K562 (cell line): Measurements from ENCODE around the gene SYNM. TPM values are rescaled to one million over a fixed set of nuclear protein-coding genes. Genes with fewer than 3 reads are reported as not detected.

Source experiments
- ATAC-seq: fragments of 200-7000 bp; cut with Tn5 transposase; 3 replicates; pipeline ENCODE4 v1.9.1; 2020; ENCODE audit warnings: moderate library complexity
- BruUV-seq: library from RNA; stranded (reverse); fragments of 400-500 nt; replicated peaks from 2 replicates; lab custom pipeline; 2021; lab: Mats Ljungman, UMichigan
- CTCF ChIA-PET: fragments of 300-600 bp; formaldehyde crosslinking; extraction: SDS; loops from one replicate; lab custom pipeline; 2021; ENCODE audit warnings: low intra/inter-chr PET ratio; lab: Yijun Ruan, JAX
- POLR2A ChIA-PET: fragments of 300-600, 350-650 bp; sonication (Branson Sonifier 250); formaldehyde crosslinking; extraction: SDS; loops from one replicate; lab custom pipeline; 2021; ENCODE audit warnings: antibody characterized with exemption, inconsistent platforms; lab: Yijun Ruan, JAX
- DNase-seq, 4 experiments: peaks; one replicate each; pipeline versions ENCODE4 v3.0.0 to v3.0.0-alpha.2; 2011 to 2018; ENCODE audit warnings: low spot score in 3 of 4, mixed read lengths in 3 of 4; ENCODE audit errors: extremely low read depth in 1 of 4
- FAIRE-seq: peaks from 2 replicates; lab custom pipeline; 2011; peaks lifted over from hg19 to GRCh38; lab: Jason Lieb, UNC
- H2AFZ ChIP-seq: 2 replicates; pipeline ENCODE4 v1.6.0; 2011; ENCODE audit warnings: low read depth, low read length, control low read depth, inconsistent platforms
- H3K27ac ChIP-seq: fragments of 200-600 bp; 3 replicates; pipeline ENCODE4 v1.8.0; 2011; ENCODE audit warnings: low read depth, mild to moderate bottlenecking, control low read depth, inconsistent platforms, low read length, moderate library complexity, mixed read lengths; ENCODE audit errors: extremely low read depth
- H3K27me3 ChIP-seq, 2 experiments: fragments of 300-600 bp in 1 of 2; 2 replicates in 1 of 2; 3 replicates in 1 of 2; pipeline versions ENCODE4 v1.6.0 to v1.8.0; 2011; ENCODE audit warnings: inconsistent platforms in 2 of 2, low read length in 2 of 2, mild to moderate bottlenecking in 1 of 2, mixed read lengths in 1 of 2, moderate library complexity in 1 of 2; ENCODE audit not compliant: control insufficient read depth in 2 of 2, insufficient read depth in 2 of 2
- H3K36me3 ChIP-seq: fragments of 300-600 bp; 3 replicates; pipeline ENCODE4 v1.8.0; 2011; ENCODE audit warnings: mild to moderate bottlenecking, low read length, inconsistent platforms; ENCODE audit not compliant: control insufficient read depth, insufficient read depth
- H3K4me1 ChIP-seq, 2 experiments: fragments of 200-600 bp in 1 of 2; replicated peaks in 1 of 2; 2 replicates in 1 of 2; 3 replicates in 1 of 2; pipeline versions ENCODE4 v1.5.1 to v1.8.0; 2011; ENCODE audit warnings: inconsistent platforms in 2 of 2, low read length in 2 of 2, mild to moderate bottlenecking in 1 of 2, mixed read lengths in 1 of 2, moderate library complexity in 1 of 2; ENCODE audit not compliant: control insufficient read depth in 2 of 2, insufficient read depth in 2 of 2
- H3K4me2 ChIP-seq: 2 replicates; pipeline ENCODE4 v1.6.1; 2011; ENCODE audit warnings: low read length, control low read depth, inconsistent platforms, mixed read lengths; ENCODE audit not compliant: insufficient read depth
- H3K4me3 ChIP-seq: fragments of 200-600 bp; sonication (generic), shearing (Covaris generic); 2 replicates; pipeline ENCODE4 v1.5.1; 2016; ENCODE audit warnings: control low read depth, inconsistent platforms
- H3K79me2 ChIP-seq: fragments of 200-600 bp; 3 replicates; pipeline ENCODE4 v1.8.0; 2011; ENCODE audit warnings: low read length, inconsistent platforms; ENCODE audit not compliant: control insufficient read depth, insufficient read depth
- H3K9ac ChIP-seq, 2 experiments: 2 replicates each; pipeline versions ENCODE4 v1.6.0 to v1.6.1; 2011; ENCODE audit warnings: low read depth in 2 of 2, low read length in 2 of 2, control low read depth in 1 of 2, inconsistent platforms in 1 of 2, mild to moderate bottlenecking in 1 of 2, mixed read lengths in 1 of 2; ENCODE audit not compliant: insufficient read depth in 1 of 2
- H3K9me1 ChIP-seq: one replicate; pipeline ENCODE4 v1.6.0; 2011; ENCODE audit warnings: inconsistent platforms, mild to moderate bottlenecking, low read length, moderate library complexity; ENCODE audit not compliant: control insufficient read depth, insufficient read depth
- H3K9me3 ChIP-seq: replicated peaks from 2 replicates; pipeline ENCODE4 v1.5.1; 2011; ENCODE audit warnings: low read depth, low read length, inconsistent platforms; ENCODE audit not compliant: control insufficient read depth, insufficient read depth
- H4K20me1 ChIP-seq: replicated peaks from 2 replicates; pipeline ENCODE4 v1.6.1; 2011; ENCODE audit warnings: low read length, inconsistent platforms, mixed read lengths; ENCODE audit not compliant: control insufficient read depth, insufficient read depth
- BCLAF1 ChIP-seq, 2 experiments: fragments of 450-650 bp in 1 of 2; IDR thresholded peaks; 2 replicates each; pipeline ENCODE4 v1.6.1; 2011 to 2017; ENCODE audit warnings: low read depth in 2 of 2, antibody characterized with exemption in 1 of 2, borderline replicate concordance in 1 of 2, low read length in 1 of 2, mild to moderate bottlenecking in 1 of 2, mixed read lengths in 1 of 2; ENCODE audit not compliant: control insufficient read depth in 1 of 2
- CTCF ChIP-seq, 3 experiments: IDR thresholded peaks in 2 of 3; conservative IDR thresholded peaks in 1 of 3; 2 replicates each; pipeline ENCODE4 v1.5.1; 2011 to 2012; ENCODE audit warnings: low read length in 3 of 3, mild to moderate bottlenecking in 3 of 3, control low read depth in 2 of 3, improper control_type of control experiment in 1 of 3, inconsistent platforms in 1 of 3, low read depth in 1 of 3, mixed read lengths in 1 of 3, moderate library complexity in 1 of 3; ENCODE audit not compliant: insufficient read depth in 2 of 3
- NCOA2 ChIP-seq, 2 experiments: fragments of 450-650 bp; IDR thresholded peaks; 2 replicates each; pipeline ENCODE4 v1.6.1; 2018; ENCODE audit warnings: mild to moderate bottlenecking in 2 of 2, moderate library complexity in 1 of 2; ENCODE audit not compliant: partially characterized antibody in 2 of 2
- ZNF655 ChIP-seq: fragments of 250-450 bp; sonication (Bioruptor Pico); IDR thresholded peaks from 2 replicates; pipeline ENCODE4 v1.5.0; 2021
- WGBS: fragments of 100-300 bp; shearing (Covaris generic); methylation state at CpG from one replicate; pipeline ENCODE4 v1.1.6; 2016; ENCODE audit warnings: low coverage, mixed read lengths; ENCODE audit not compliant: insufficient coverage; ENCODE audit errors: missing lambda C conversion rate; 5-methylcytosine and 5-hydroxymethylcytosine counted together
- in situ Hi-C: fragments of 300-500 bp; cut with MboI; formaldehyde crosslinking; loops from 4 replicates; pipeline ENCODE4 v1.15.0; 2018; ENCODE audit warnings: inconsistent platforms, mixed read lengths
- intact Hi-C: fragments of 100-400 bp; cut with micrococcal nuclease; formaldehyde crosslinking; loops from 2 replicates; pipeline ENCODE4 v1.14.2; 2022
- polyA plus RNA-seq, 8 experiments: library from polyadenylated mRNA; depleted of rRNA in 4 of 8; stranded (reverse) in 5 of 8; unstranded in 3 of 8; fragments of >200 nt; fragmentation: Nextera tagmentation in 2 of 8; fragmentation: Illumina TruSeq in 1 of 8; extraction: Ambion mirVana in 2 of 8; extraction: Trizol in 1 of 8; gene quantifications; 2 replicates each; pipeline versions ENCODE4 v1.2.1 to v1.2.3, GENCODE V29; 2011 to 2014; ENCODE audit warnings: inconsistent platforms in 1 of 8, missing spikeins in 1 of 8
- total RNA-seq, 7 experiments: library from RNA; depleted of rRNA in 6 of 7; stranded (reverse); fragments of >200 nt in 6 of 7; fragmentation: Illumina TruSeq in 2 of 7; extraction: Trizol in 2 of 7; gene quantifications; 2 replicates each; pipeline versions ENCODE4 v1.2.1 to v1.2.3, GENCODE V29; 2011 to 2021; ENCODE audit warnings: low replicate concordance in 1 of 7

SYNM gene
- total and polyA plus RNA-seq, 9 of the 15 experiments (the other 6 are each of a cell fraction or from before 2014, with no cell fraction given), result 0.01 to 0.42 (median 0.13) TPM

GRCh38 chr15:99164119-99164518 is 59.2 kb downstream of the SYNM start (continued):
- TF ChIP-seq CTCF (IDR thresholded peaks at IDR 0.05 in 2 of 3, conservative IDR thresholded peaks at IDR 0.05 in 1 of 3; ENCODE audit: insufficient read depth in 2 of 3, low read depth in 1 of 3, low read length in 3 of 3), result no peak

GRCh38 chr15:99165020-99165790 is 60.3 kb downstream of the SYNM start:
- no peak overlapping the region for H3K9ac ChIP-seq
- H3K36me3 ChIP-seq, result no peaks in the 10 kb centered on the region
- POLR2A ChIA-PET, result no interaction called here
- H2AFZ ChIP-seq, result no peak overlapping the region
- DNase-seq (no peak), FAIRE-seq (no peak), ATAC-seq (no peak)
- in situ Hi-C loops (no loop called here), intact Hi-C loops (no loop called here)
- no peak overlapping the region for H3K27ac ChIP-seq
- H4K20me1 ChIP-seq, result no peaks in the 10 kb centered on the region; the same call in 1 of the 2 replicates
- CTCF ChIA-PET, result no interaction called here
- peaks cover 0 to 7% of the 10 kb centered on the region in 2 experiments; a peak in 1 of 5 replicates for H3K27me3 ChIP-seq
- H3K4me3 ChIP-seq, result no peak overlapping the region
- no peaks in the 10 kb centered on the region for H3K9me1 ChIP-seq
- TF ChIP-seq BCLAF1 (IDR thresholded peaks at IDR 0.05; ENCODE audit: borderline replicate concordance in 1 of 2, control insufficient read depth in 1 of 2, low read depth in 2 of 2, low read length in 1 of 2) (no peak), NCOA2 (IDR thresholded peaks at IDR 0.05; ENCODE audit: partially characterized antibody in 2 of 2) (no peak), ZNF655 (CRISPR knock-in tag) (no peak)
- no peaks in the 10 kb centered on the region for H3K79me2 ChIP-seq
- no peaks in the 10 kb centered on the region for H3K4me1 ChIP-seq
- no TSS peak for BruUV-seq
- WGBS, result 8% methylated on average over 3 of the region's 3 CpGs
- H3K9me3 ChIP-seq, result no peaks in the 10 kb centered on the region
- H3K4me2 ChIP-seq, result no peak overlapping the region
